Measurements from ENCODE around the gene CSMD2.

GRCh38 chr1:33666616-33667015 lies 498.4 kb downstream of the CSMD2 start:
- TF ChIP-seq, protein P1, sequence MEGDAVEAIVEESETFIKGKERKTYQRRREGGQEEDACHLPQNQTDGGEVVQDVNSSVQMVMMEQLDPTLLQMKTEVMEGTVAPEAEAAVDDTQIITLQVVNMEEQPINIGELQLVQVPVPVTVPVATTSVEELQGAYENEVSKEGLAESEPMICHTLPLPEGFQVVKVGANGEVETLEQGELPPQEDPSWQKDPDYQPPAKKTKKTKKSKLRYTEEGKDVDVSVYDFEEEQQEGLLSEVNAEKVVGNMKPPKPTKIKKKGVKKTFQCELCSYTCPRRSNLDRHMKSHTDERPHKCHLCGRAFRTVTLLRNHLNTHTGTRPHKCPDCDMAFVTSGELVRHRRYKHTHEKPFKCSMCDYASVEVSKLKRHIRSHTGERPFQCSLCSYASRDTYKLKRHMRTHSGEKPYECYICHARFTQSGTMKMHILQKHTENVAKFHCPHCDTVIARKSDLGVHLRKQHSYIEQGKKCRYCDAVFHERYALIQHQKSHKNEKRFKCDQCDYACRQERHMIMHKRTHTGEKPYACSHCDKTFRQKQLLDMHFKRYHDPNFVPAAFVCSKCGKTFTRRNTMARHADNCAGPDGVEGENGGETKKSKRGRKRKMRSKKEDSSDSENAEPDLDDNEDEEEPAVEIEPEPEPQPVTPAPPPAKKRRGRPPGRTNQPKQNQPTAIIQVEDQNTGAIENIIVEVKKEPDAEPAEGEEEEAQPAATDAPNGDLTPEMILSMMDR (IDR thresholded peaks at IDR 0.05): no peak
- TF ChIP-seq POLR2A (IDR thresholded peaks at IDR 0.05): no peak
